GM12892 (cell line): ENCODE data around the gene ASGR2.
"Not testable (repeated sequence)": the region's sequence is repeated elsewhere in the genome, so short reads cannot be mapped to it uniquely, and the experiment has no call there.

Source experiments
- DNase-seq: peaks from one replicate; pipeline ENCODE4 v3.0.0; 2011; ENCODE audit not compliant: insufficient read length
- FAIRE-seq: peaks from 2 replicates; lab custom pipeline; 2011; peaks lifted over from hg19 to GRCh38; lab: Jason Lieb, UNC
- POLR2A ChIP-seq: IDR thresholded peaks from 2 replicates; pipeline ENCODE4 v1.6.1; 2011; ENCODE audit warnings: low read depth, low read length, control low read depth
- POLR2AphosphoS5 ChIP-seq: IDR thresholded peaks from 2 replicates; pipeline ENCODE4 v1.6.1; 2011; ENCODE audit warnings: low read depth, low read length, control low read depth
- TAF1 ChIP-seq: IDR thresholded peaks from 2 replicates; pipeline ENCODE4 v1.6.1; 2011; ENCODE audit warnings: low read depth, mild to moderate bottlenecking, control low read depth, low read length, borderline replicate concordance

Gene ASGR2

DNA sequence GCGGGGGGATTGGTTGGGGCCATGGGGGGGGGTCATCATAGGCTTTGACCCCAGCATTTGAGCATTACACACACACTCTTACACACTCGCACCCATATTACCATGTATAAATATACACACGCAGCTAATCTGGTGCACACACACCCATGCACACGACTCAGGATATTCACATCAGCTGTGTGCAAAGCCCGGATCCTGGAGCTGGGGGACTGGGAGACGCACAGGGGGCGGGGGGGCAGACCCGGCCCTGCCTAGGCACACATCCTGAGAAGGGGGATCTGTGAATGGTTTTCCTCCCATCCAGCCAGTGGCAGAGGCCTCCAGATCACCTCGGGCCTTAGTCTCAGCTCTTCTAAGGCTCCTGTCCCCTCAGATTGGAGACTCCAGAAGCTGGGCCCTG lies 5.6 kb downstream of the ASGR2 start:
- TF ChIP-seq TAF1 (no peak), POLR2AphosphoS5 (no peak), POLR2A (no peak)
- no peak for DNase-seq
- FAIRE-seq: no peak

DNA sequence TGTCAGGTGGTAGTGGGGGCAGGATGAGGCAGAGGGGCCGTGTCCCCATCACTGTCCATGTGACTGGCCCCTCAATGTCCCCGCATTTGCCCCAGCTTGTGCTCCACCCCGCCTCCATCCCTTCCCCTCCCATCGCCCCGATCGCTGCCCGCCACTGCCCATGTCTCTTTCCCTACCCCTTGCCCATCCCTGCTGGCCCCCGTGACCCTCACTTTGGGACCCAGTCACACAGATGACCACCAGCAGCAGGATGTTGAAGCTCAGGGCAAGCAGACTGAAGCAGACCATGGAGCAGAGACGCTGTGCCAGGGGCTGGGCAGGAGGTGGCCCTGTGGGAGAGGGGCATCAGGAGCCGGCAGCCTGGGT lies 6.1 kb downstream of the ASGR2 start:
- TF ChIP-seq TAF1: no peak
- TF ChIP-seq POLR2A: no peak
- no peak for TF ChIP-seq POLR2AphosphoS5

DNA sequence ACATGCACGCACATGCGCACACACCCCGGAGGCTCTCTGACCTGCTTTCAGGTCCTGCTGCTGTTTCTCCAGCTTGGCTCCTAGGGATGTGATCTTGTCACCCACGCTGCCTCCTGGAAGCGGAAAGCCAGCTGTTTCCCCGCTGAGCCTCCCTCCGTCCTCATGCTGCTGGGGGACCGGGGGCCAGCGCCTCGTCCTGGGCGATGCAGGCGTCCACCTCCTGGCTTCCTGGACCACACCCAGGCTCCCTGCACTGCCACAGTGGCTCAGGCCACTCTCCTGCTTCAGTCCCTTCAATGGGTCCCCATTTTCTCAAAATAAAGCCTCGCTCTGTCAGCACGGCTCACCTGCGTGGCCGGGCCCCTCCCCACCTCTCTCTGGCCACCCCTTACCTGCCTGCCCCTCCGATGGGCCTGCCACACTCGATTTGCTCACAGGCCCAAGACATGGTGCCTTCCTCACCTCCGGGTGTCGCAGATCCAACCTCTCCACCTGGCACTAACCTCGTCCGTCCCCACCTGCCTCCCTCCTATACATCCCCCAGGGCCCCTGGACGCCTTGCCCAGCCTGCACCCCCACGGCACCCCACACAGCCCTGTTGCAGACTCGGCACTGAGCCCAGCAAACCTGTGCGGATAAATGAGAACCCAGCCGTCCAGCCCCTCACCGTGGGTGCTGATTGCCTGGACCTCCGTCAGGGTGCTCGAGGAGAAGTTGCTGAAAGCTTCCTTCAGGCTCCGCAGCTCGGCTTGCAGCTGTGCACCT lies 6.6 kb downstream of the ASGR2 start:
- TF ChIP-seq POLR2AphosphoS5: no peak
- no peak for TF ChIP-seq TAF1
- TF ChIP-seq POLR2A: no peak
- no peak for FAIRE-seq
- DNase-seq: no peak

More for the DNA sequence above, 6.1 kb downstream of the ASGR2 start:
- no peak for FAIRE-seq
- DNase-seq: no peak

DNA sequence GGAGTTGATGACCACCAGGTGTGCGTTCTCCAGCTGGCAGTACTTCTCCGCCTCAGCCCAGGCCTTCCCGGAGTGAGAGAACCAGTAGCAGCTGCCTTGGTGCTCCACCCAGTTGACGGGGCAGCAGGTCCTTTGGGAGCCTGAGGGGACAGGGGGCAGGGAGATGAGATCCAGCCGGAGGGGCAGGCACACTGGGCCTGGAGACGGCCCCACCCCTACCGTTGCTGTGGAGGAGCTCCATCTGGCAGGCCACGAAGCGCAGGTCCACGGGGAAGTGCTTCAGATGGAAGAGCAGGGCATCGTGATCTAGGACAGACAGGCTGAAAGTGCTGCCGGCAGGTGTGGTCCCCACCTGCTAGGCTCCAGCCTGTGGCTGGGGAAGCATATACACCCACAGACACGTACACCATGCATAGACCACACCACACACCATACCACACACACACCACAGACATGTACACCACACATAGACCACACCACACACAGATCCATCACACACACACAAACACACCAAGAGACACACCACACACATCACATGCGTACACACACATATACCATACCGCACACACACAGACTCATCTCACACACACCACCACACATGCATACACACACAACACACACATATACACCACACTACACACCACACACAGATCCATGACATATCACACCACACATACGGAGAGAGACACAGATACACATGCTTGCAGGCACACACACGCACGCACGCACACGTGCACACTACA lies 7.4 kb downstream of the ASGR2 start:
- DNase-seq (no peak), FAIRE-seq (no peak)
- TF ChIP-seq POLR2A (no peak), TAF1 (no peak), POLR2AphosphoS5 (no peak)

DNA sequence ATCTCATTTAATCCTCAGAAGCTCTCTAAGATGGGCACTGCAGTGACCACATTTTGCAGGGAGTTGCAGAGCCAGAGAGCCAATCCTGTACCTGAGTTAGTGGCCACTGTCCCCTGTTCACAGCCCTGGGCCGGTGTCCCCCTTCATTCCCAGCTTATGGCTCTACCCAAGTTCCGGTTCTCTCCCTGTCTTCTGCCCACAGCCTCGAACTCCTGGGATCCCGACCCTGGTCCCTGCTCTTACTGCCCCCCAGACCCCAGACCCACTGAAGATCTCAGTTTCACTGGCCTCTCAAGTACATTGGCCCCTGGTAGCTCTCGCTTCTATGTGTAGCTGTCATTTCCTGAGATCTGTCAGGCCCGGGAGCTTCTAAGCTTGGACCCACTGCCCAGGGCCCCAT lies 12.2 kb downstream of the ASGR2 start:
- FAIRE-seq: no peak
- DNase-seq: no peak
- TF ChIP-seq POLR2A: no peak
- no peak for TF ChIP-seq TAF1
- TF ChIP-seq POLR2AphosphoS5: no peak

DNA sequence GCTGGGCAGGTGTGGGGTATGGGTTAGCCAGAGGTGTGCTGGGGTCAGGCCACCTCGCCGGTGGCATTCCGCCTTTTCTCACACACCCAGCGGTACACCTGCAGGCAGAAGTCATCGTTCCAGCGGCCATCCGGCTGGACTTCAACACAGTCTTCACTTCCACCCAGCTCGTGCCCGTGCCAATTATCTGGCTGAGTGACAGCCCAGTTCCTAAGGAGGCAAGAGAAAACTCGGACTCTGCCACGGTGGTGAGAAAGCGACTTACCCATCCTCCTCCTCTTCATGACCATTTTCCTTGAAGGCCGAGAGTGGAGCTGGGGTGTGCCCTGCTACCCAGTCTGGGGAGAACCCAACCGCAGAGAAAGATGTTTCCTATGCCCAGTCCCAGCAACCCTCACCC lies 13.1 kb downstream of the ASGR2 start:
- no peak for TF ChIP-seq TAF1
- no peak for TF ChIP-seq POLR2A
- DNase-seq: no peak
- no peak for FAIRE-seq

DNA sequence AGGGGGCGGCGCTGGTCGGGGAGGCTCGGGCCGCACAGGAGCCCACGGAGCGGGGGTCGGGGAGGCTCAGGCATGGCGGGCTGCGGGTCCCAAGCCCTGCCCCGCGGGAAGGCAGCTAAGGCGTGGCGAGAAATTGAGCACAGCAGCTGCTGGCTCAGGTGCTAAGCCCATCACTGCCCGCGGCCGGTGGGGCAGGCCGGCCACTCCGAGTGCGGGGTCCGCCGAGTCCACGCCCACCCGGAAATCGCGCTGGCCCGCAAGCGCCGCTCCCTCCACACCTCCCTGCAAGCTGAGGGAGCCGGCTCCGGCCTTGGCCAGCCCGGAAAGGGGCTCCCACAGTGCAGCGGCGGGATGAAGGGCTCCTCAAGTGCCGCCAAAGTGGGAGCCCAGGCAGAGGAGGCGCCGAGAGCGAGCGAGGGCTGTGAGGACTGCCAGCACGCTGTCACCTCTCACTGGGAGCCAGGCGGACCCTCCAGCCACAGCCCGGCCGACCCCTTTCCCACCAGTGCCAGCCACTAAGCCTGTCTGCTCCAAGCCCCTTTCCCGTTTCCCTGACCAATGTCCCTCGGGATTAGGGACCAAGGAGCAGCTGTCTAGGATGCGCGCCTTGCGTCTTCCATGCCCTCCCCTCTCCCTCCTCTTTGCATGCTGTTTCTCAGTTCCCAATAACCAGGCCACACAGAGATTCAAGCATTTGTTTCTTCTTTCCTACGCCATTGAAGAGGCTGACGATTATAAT lies 13.8 kb downstream of the ASGR2 start:
- not testable (repeated sequence) for FAIRE-seq, DNase-seq

DNA sequence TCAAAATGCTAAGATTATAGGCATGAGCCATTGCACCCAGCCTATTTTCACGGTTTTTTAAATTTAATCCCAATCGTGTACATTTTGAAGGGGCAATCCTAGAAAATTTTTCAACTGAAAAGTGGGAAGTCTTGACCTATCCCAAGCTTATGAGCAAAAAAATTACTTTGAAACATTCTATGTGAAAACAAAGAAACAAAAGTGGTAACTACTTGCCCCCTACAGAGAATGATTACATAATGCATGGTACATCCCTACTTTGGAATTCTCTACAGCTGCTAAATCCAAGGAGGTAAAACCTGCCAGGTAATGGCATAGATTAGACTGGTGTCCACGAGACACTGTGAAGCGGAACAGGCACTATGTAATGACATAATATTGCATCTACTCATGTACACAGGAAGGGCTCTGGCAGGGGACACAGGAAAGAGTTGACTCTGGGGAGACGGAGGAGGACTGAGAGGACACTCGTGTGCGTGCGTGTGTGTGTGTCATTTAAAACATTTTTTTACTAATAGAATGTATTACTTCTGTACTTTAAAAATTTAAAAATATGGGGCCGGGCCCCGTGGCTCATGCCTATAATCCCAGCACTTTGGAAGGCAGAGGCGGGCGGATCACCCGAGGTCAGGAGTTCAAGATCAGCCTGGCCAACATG lies 15.7 kb downstream of the ASGR2 start:
- FAIRE-seq (no peak), DNase-seq (no peak)

DNA sequence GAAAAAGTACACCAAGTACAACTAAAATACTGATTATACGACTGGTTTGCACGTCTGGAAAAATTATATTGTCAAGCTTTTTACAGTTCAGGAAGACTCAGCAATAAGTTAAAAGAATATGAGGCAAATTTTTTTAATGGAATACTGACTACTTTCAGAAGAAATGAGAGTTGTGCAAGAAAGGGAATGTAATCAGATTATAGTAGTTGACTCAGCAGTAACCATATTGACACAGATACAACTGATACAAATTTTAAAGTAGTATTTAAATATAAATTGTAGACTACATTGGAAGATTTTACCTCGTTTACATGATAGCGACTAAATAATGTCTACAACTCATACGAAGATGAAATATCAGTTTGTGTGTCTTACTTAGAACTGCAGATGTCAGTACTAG lies 16.7 kb downstream of the ASGR2 start:
- DNase-seq (no peak), FAIRE-seq (no peak)
- no peak for TF ChIP-seq TAF1
- no peak for TF ChIP-seq POLR2AphosphoS5
- no peak for TF ChIP-seq POLR2A

More for the DNA sequence above, 15.7 kb downstream of the ASGR2 start:
- TF ChIP-seq POLR2AphosphoS5 (no peak), POLR2A (no peak), TAF1 (no peak)

DNA sequence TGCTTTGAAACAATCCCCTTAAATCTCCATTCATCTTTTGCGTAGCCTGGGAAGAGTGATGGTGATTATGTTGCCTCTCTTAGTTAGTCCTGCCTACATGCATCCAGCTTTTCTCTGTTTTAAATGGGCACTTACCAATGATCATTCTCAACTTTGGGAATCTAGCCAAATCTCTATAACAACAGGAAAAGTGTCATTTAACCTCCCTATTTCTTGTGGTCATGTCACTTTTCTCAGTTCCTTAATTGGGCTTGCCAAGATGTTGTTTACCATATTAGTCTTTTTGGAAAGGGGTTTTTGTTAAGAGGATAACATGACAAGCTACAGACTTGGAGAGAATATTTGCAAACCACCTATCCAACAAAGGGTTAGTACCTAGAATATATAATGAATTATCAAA lies 19.0 kb downstream of the ASGR2 start:
- TF ChIP-seq TAF1 (no peak), POLR2AphosphoS5 (no peak), POLR2A (no peak)
- DNase-seq: no peak
- FAIRE-seq: peak; percentile 33

DNA sequence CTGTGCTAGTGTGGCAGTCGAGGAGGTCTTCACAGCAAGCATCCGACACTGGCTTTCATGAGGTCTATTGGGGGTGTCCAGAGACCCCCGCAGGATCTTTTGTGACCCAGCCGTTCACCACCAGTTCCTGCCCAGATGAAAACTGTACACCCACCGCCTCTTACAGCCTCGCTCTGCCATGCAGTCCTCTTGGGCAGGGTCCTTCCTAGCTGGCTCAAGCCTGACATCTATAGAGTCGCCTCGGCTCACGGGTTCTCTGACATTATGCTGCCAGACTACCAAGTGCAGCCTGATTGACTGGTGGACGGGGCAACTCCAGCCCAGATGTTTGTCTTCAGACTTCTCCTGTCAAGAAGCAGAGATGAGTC lies 20.0 kb downstream of the ASGR2 start:
- TF ChIP-seq TAF1 (no peak), POLR2A (no peak), POLR2AphosphoS5 (no peak)
- DNase-seq: no peak
- no peak for FAIRE-seq

DNA sequence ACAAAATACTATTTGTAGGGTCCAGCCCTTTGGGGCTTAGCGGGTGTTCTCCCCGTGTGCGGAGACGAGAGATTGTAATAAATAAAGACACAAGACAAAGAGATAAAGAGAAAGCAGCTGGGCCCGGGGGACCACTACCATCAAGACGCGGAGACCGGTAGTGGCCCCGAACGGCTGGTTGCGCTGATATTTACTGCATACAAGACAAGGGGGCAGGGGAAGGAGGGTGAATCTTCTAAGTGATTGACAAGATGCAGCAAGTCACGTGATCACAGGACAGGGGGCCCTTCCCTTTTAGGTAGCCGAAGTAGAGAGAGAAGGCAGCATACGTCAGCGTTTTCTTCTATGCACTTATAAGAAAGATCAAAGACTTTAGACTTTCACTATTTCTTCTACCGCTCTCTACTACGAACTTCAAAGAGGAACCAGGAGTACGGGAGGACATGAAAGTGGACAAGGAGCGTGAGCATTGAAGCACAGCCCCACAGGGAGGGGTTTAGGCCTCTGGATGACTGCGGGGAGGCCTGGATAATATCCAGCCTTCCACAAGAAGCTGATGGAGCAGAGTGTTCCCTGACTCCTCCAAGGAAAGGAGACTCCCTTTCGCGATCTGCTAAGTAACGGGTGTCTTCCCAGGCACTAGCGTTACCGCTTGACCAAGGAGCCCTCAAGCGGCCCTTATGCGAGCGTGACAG lies 23.2 kb downstream of the ASGR2 start:
- FAIRE-seq, DNase-seq: not testable (repeated sequence)

DNA sequence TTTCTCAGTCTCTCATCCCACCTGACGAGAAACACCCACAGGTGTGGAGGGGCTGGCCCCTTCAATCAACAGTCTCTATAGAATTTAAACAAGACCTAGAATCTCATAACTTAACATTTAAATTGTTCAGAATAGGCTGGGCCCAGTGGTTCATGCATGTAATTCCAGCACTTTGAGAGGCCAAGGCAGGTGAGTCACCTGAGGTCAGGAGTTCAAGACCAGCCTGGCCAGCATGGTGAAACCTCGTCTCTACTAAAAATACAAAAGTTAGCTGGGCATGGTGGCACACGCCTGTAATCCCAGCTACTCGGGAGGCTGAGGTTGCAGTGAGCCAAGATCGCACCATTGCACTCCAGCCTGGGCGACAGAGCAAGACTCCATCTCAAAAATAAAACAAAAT lies 25.1 kb downstream of the ASGR2 start:
- DNase-seq, FAIRE-seq: not testable (repeated sequence)

DNA sequence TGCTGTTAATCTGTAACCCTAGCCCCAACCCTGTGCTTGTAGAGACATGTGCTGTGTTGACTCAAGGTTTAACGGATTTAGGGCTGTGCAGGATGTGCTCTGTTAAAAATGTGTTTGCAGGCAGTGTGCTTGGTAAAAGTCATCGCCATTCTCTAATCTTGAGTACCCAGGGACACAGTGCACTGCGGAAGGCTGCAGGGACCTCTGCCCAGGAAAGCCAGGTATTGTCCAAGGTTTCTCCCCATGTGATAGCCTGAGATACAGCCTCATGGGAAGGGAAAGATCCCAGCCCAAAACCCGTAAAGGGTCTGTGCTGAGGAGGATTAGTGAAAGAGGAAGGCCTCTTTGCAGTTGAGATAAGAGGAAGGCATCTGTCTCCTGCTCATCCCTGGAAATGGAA lies 26.2 kb downstream of the ASGR2 start:
- FAIRE-seq, DNase-seq: not testable (repeated sequence)
